ENCODE measurements around the gene NRXN3. TPM values are rescaled to one million over a fixed set of nuclear protein-coding genes. Genes with fewer than 3 reads are reported as not detected.

The NRXN3 gene
- total RNA-seq, 2 experiments from 2014 or later, result not detected

GRCh38 chr14:79729731-79730130 lies 1559.6 kb downstream of the NRXN3 start:
- no peak overlapping the region for H3K4me3 ChIP-seq (ENCODE audit: low read depth, low read length, poor library complexity, severe bottlenecking)
- H3K36me3 ChIP-seq (ENCODE audit: insufficient read depth, low read length), result no peaks in the 10 kb centered on the region
- BruUV-seq (replicated peaks), result no TSS peak
- no peaks in the 10 kb centered on the region for H3K9me3 ChIP-seq (ENCODE audit: low read length)
- no peak overlapping the region for H3K27ac ChIP-seq (ENCODE audit: low read depth, low read length, poor library complexity, severe bottlenecking)
- no peaks in the 10 kb centered on the region for H3K9me2 ChIP-seq (ENCODE audit: insufficient read depth, low read length)
- ChIA-PET POLR2A (no interaction called here), CTCF (ENCODE audit: unreplicated experiment) (interaction anchor here (0.6 kb wide), 1 partner anchor 217 kb away, joined by 4 read pairs; no protein-coding TSS in a partner anchor)
- no peak overlapping the region for H3K4me2 ChIP-seq (ENCODE audit: low read length)
- TF ChIP-seq, protein P1, sequence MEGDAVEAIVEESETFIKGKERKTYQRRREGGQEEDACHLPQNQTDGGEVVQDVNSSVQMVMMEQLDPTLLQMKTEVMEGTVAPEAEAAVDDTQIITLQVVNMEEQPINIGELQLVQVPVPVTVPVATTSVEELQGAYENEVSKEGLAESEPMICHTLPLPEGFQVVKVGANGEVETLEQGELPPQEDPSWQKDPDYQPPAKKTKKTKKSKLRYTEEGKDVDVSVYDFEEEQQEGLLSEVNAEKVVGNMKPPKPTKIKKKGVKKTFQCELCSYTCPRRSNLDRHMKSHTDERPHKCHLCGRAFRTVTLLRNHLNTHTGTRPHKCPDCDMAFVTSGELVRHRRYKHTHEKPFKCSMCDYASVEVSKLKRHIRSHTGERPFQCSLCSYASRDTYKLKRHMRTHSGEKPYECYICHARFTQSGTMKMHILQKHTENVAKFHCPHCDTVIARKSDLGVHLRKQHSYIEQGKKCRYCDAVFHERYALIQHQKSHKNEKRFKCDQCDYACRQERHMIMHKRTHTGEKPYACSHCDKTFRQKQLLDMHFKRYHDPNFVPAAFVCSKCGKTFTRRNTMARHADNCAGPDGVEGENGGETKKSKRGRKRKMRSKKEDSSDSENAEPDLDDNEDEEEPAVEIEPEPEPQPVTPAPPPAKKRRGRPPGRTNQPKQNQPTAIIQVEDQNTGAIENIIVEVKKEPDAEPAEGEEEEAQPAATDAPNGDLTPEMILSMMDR (conservative IDR thresholded peaks at IDR 0.05; ENCODE audit: low read length), result no peak
- no peak for TF ChIP-seq EZH2phosphoT487 (IDR thresholded peaks at IDR 0.05; ENCODE audit: borderline replicate concordance, low read depth, low read length)
- no peaks in the 10 kb centered on the region for H3K4me1 ChIP-seq (ENCODE audit: insufficient read depth, low read length, poor library complexity, severe bottlenecking)
- no peak overlapping the region for H2AFZ ChIP-seq (ENCODE audit: low read length)
- no peaks in the 10 kb centered on the region for H3K79me2 ChIP-seq (ENCODE audit: insufficient read depth, low read depth, low read length)
- no peak for DNase-seq (ENCODE audit: low spot score)
- H4K20me1 ChIP-seq (ENCODE audit: insufficient read depth, low read length), result no peaks in the 10 kb centered on the region
- intact Hi-C loops (cut with micrococcal nuclease; ENCODE audit: unreplicated experiment), result no loop called here

- no peak overlapping the region for H3K4me2 ChIP-seq (ENCODE audit: low read length)
- no peak overlapping the region for H3K27ac ChIP-seq (ENCODE audit: low read depth, low read length, poor library complexity, severe bottlenecking)
- no peaks in the 10 kb centered on the region for H3K36me3 ChIP-seq (ENCODE audit: insufficient read depth, low read length)
- no peak overlapping the region for H3K4me3 ChIP-seq (ENCODE audit: low read depth, low read length, poor library complexity, severe bottlenecking)
- ChIA-PET CTCF (ENCODE audit: unreplicated experiment) (interaction anchor here (0.6 kb wide), 1 partner anchor 217 kb away, joined by 4 read pairs; no protein-coding TSS in a partner anchor), POLR2A (interaction anchor here (0.7 kb wide), 1 partner anchor 73 kb away, joined by 3 read pairs; no protein-coding TSS in a partner anchor)
- BruUV-seq (replicated peaks), result no TSS peak
- no peaks in the 10 kb centered on the region for H4K20me1 ChIP-seq (ENCODE audit: insufficient read depth, low read length)
- no peak for TF ChIP-seq EZH2phosphoT487 (IDR thresholded peaks at IDR 0.05; ENCODE audit: borderline replicate concordance, low read depth, low read length)
- TF ChIP-seq, protein P1 (conservative IDR thresholded peaks at IDR 0.05; ENCODE audit: low read length), result no peak
- H2AFZ ChIP-seq (ENCODE audit: low read length), result no peak overlapping the region
- no peaks in the 10 kb centered on the region for H3K79me2 ChIP-seq (ENCODE audit: insufficient read depth, low read depth, low read length)
- H3K4me1 ChIP-seq (ENCODE audit: insufficient read depth, low read length, poor library complexity, severe bottlenecking), result no peaks in the 10 kb centered on the region
- intact Hi-C loops (cut with micrococcal nuclease; ENCODE audit: unreplicated experiment), result no loop called here
- H3K9me3 ChIP-seq (ENCODE audit: low read length), result no peaks in the 10 kb centered on the region
- no peak for DNase-seq (ENCODE audit: low spot score)
- H3K9me2 ChIP-seq (ENCODE audit: insufficient read depth, low read length), result no peaks in the 10 kb centered on the region
These were observed 1560.0 kb downstream of the NRXN3 start for GRCh38 chr14:79730196-79730595.

GRCh38 chr14:79730953-79731352 lies 1560.8 kb downstream of the NRXN3 start:
- ChIA-PET CTCF (ENCODE audit: unreplicated experiment) (no interaction called here), POLR2A (interaction anchor here (0.7 kb wide), 1 partner anchor 73 kb away, joined by 3 read pairs; no protein-coding TSS in a partner anchor)
- Histone ChIP-seq H3K79me2 (ENCODE audit: insufficient read depth, low read depth, low read length) (no peaks in the 10 kb centered on the region), H3K27ac (ENCODE audit: low read depth, low read length, poor library complexity, severe bottlenecking) (no peak overlapping the region), H3K4me1 (ENCODE audit: insufficient read depth, low read length, poor library complexity, severe bottlenecking) (no peaks in the 10 kb centered on the region), H3K4me2 (ENCODE audit: low read length) (no peak overlapping the region), H4K20me1 (ENCODE audit: insufficient read depth, low read length) (no peaks in the 10 kb centered on the region), H2AFZ (ENCODE audit: low read length) (no peak overlapping the region), H3K9me3 (ENCODE audit: low read length) (no peaks in the 10 kb centered on the region), H3K4me3 (ENCODE audit: low read depth, low read length, poor library complexity, severe bottlenecking) (no peak overlapping the region), H3K9me2 (ENCODE audit: insufficient read depth, low read length) (no peaks in the 10 kb centered on the region), H3K36me3 (ENCODE audit: insufficient read depth, low read length) (no peaks in the 10 kb centered on the region)
- no TSS peak for BruUV-seq (replicated peaks)
- no peak for DNase-seq (ENCODE audit: low spot score)
- intact Hi-C loops (cut with micrococcal nuclease; ENCODE audit: unreplicated experiment), result no loop called here
- TF ChIP-seq EZH2phosphoT487 (IDR thresholded peaks at IDR 0.05; ENCODE audit: borderline replicate concordance, low read depth, low read length), result no peak
- TF ChIP-seq, protein P1 (conservative IDR thresholded peaks at IDR 0.05; ENCODE audit: low read length), result no peak
